ENCODE measurements around the gene PIK3R1.

The PIK3R1 gene

GRCh38 chr5:68348447-68349222 lies 133.1 kb downstream of the PIK3R1 start:
- no peak for DNase-seq (ENCODE audit: low read depth)
- TF ChIP-seq CTCF (IDR thresholded peaks at IDR 0.05; ENCODE audit: low read depth, low read length, missing control alignments), result no peak
- no peak overlapping the region for H3K4me3 ChIP-seq (ENCODE audit: low read depth, low read length)

- no peak overlapping the region for H3K4me3 ChIP-seq (ENCODE audit: low read depth, low read length)
- no peak for TF ChIP-seq CTCF (IDR thresholded peaks at IDR 0.05; ENCODE audit: low read depth, low read length, missing control alignments)
- DNase-seq (ENCODE audit: low read depth), result no peak
Observed at GRCh38 chr5:68350176-68350575, 134.6 kb downstream of the PIK3R1 start.

Data from GM12864 (cell line).